NT2/D1 (cell line): ENCODE measurements around the gene CELF5.

Source experiments
- DNase-seq: peaks from one replicate; pipeline ENCODE4 v3.0.0-alpha.2; 2011; ENCODE audit warnings: low read depth, low spot score
- H3K27me3 ChIP-seq: 2 replicates; pipeline ENCODE4 v1.6.0; 2011; ENCODE audit warnings: mild to moderate bottlenecking; ENCODE audit not compliant: insufficient read length, insufficient read depth
- H3K36me3 ChIP-seq: 2 replicates; pipeline ENCODE4 v1.6.1; 2011; ENCODE audit warnings: mild to moderate bottlenecking, low read length, mixed read lengths; ENCODE audit not compliant: insufficient read depth, insufficient read length
- H3K4me1 ChIP-seq: 2 replicates; pipeline ENCODE4 v1.5.1; 2011; ENCODE audit not compliant: insufficient read depth, insufficient read length
- H3K4me3 ChIP-seq: 2 replicates; pipeline ENCODE4 v1.5.1; 2011; ENCODE audit warnings: low read depth; ENCODE audit not compliant: insufficient read length
- H3K9ac ChIP-seq: 2 replicates; pipeline ENCODE4 v1.6.0; 2011; ENCODE audit warnings: low read depth; ENCODE audit not compliant: insufficient read length
- H3K9me3 ChIP-seq: 2 replicates; pipeline ENCODE4 v1.5.1; 2011; ENCODE audit warnings: mild to moderate bottlenecking, low read length; ENCODE audit not compliant: insufficient read depth
- SUZ12 ChIP-seq: IDR thresholded peaks from 2 replicates; pipeline ENCODE4 v1.6.1; 2011; ENCODE audit not compliant: insufficient read length, insufficient read depth; ENCODE audit errors: extremely low read depth
- YY1 ChIP-seq: IDR thresholded peaks from 2 replicates; pipeline ENCODE4 v1.6.1; 2011; ENCODE audit not compliant: insufficient read length, insufficient read depth
- ZNF274 ChIP-seq: IDR thresholded peaks from 2 replicates; pipeline ENCODE4 v1.6.1; 2011; ENCODE audit warnings: mild to moderate bottlenecking, low read depth, low read length

CELF5 gene

GRCh38 chr19:3278294-3278693, 53.8 kb downstream of the CELF5 start:
- no peaks in the 10 kb centered on the region for H3K36me3 ChIP-seq
- no peak overlapping the region for H3K9ac ChIP-seq
- no peak for DNase-seq
- peaks cover 8% of the 10 kb centered on the region for H3K4me1 ChIP-seq
- no peak for TF ChIP-seq YY1
- TF ChIP-seq ZNF274, result no peak
- no peak for TF ChIP-seq SUZ12
- peaks cover 2% of the 10 kb centered on the region; the same call in 1 of the 2 replicates for H3K9me3 ChIP-seq
- peaks cover 9% of the 10 kb centered on the region for H3K27me3 ChIP-seq
- H3K4me3 ChIP-seq, result no peak overlapping the region

- Histone ChIP-seq H3K27me3 (peaks cover 9% of the 10 kb centered on the region), H3K4me3 (no peak overlapping the region), H3K9ac (no peak overlapping the region), H3K9me3 (no peaks in the 10 kb centered on the region), H3K4me1 (peaks cover 8% of the 10 kb centered on the region), H3K36me3 (no peaks in the 10 kb centered on the region)
- TF ChIP-seq YY1 (no peak), ZNF274 (no peak), SUZ12 (no peak)
- no peak for DNase-seq
Observed at GRCh38 chr19:3278749-3279148, 54.3 kb downstream of the CELF5 start.

GRCh38 chr19:3279306-3279705, 54.8 kb downstream of the CELF5 start:
- Histone ChIP-seq H3K27me3 (peaks cover 6% of the 10 kb centered on the region), H3K9ac (no peak overlapping the region), H3K4me1 (peaks cover 8% of the 10 kb centered on the region), H3K9me3 (no peaks in the 10 kb centered on the region), H3K4me3 (no peak overlapping the region), H3K36me3 (no peaks in the 10 kb centered on the region)
- no peak for DNase-seq
- no peak for TF ChIP-seq SUZ12
- no peak for TF ChIP-seq ZNF274
- TF ChIP-seq YY1, result no peak

DNA sequence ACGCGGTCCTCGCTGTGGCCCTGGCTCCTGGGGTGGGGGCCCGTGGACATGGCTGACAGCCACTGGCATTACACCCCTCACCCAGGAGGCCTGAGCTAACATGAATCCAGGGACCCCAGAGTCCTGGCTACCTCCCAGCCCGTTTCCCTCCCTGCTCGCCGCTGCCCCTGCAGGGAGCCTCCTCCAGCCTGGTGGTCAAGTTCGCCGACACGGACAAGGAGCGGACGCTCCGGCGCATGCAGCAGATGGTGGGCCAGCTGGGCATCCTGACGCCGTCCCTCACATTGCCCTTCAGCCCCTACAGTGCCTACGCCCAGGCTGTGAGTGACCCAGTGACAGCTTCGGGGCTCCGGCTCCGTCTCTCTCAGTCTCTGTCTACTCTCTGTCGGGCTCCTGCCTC, 56.6 kb downstream of the CELF5 start:
- H3K9ac ChIP-seq, result no peak overlapping the region
- no peak for DNase-seq
- peaks cover 5% of the 10 kb centered on the region for H3K27me3 ChIP-seq
- H3K4me1 ChIP-seq, result peaks cover 3% of the 10 kb centered on the region
- no peaks in the 10 kb centered on the region for H3K36me3 ChIP-seq
- H3K4me3 ChIP-seq, result no peak overlapping the region
- TF ChIP-seq ZNF274 (no peak), SUZ12 (no peak), YY1 (no peak)
- no peaks in the 10 kb centered on the region for H3K9me3 ChIP-seq

DNA sequence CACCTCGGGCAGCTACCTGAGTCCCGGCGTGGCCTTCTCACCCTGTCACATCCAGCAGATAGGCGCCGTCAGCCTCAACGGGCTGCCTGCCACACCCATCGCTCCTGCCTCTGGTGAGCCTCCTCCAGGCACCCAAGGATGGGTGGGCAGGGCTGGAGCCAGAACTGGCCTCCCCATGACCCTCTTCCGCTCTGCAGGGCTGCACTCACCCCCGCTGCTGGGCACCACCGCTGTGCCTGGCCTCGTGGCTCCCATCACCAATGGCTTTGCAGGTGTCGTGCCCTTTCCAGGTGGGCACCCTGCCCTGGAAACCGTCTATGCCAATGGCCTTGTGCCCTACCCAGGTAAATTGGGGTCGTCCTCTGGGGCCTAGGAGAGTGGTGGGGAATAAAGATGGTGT, 57.7 kb downstream of the CELF5 start:
- TF ChIP-seq YY1 (no peak), ZNF274 (no peak), SUZ12 (no peak)
- peaks cover 5% of the 10 kb centered on the region for H3K27me3 ChIP-seq
- H3K9ac ChIP-seq, result no peak overlapping the region
- peaks cover 6% of the 10 kb centered on the region for H3K4me1 ChIP-seq
- no peaks in the 10 kb centered on the region for H3K36me3 ChIP-seq
- no peak for DNase-seq
- H3K9me3 ChIP-seq, result no peaks in the 10 kb centered on the region
- no peak overlapping the region for H3K4me3 ChIP-seq

DNA sequence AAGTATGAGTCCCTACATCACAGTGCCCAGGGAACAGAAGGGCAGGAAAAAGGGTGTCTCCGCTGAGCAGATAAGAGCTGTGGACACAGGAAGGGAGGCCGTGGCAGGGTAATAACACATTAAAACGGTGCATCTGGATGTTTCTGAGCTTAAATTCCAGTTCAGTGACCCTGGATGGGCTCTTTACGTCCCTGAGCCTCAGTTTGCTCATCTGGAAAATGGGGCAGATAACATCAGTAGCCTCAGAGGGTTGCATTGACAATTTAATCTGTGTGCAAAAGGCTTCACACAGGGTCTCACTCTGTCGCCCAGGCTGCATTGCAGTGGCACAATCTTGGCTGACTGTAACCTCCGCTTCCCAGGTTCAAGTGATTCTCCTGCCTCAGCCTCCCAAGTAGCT, 58.1 kb downstream of the CELF5 start:
- no peak for TF ChIP-seq SUZ12
- TF ChIP-seq ZNF274, result no peak
- TF ChIP-seq YY1, result no peak
- no peaks in the 10 kb centered on the region for H3K36me3 ChIP-seq
- no peak overlapping the region for H3K4me3 ChIP-seq

DNA sequence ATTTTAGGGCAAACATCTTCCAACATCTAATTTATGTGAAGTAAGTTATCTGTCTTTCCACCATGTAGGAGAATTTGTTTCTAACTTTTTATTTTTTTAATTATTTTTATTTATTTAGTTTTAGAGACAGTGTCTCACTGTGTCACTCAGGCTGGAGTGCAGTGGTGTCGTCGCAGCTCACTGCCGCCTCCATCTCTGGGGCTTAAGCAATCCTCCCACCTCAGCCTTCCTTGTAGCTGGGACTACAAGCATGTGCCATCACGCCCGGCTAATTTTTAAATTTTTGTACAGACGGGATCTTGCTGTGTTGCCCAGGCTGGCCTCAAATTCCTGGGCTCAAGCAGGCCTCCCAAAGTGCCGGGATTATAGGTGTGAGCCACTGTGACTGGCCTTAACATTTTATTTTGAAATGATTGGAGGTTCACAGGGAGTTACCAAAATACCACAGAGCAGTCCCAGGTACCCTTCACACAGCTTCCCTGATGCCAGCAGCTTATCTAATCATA, 58.8 kb downstream of the CELF5 start:
- H3K4me1 ChIP-seq, result peaks cover 9% of the 10 kb centered on the region
- no peak overlapping the region for H3K4me3 ChIP-seq
- no peaks in the 10 kb centered on the region for H3K9me3 ChIP-seq
- TF ChIP-seq SUZ12 (no peak), YY1 (no peak), ZNF274 (no peak)
- H3K36me3 ChIP-seq, result no peaks in the 10 kb centered on the region
- H3K9ac ChIP-seq, result no peak overlapping the region
- no peak for DNase-seq
- H3K27me3 ChIP-seq, result peaks cover 5% of the 10 kb centered on the region

More for the DNA sequence above, 58.1 kb downstream of the CELF5 start:
- no peak overlapping the region for H3K9ac ChIP-seq
- no peak for DNase-seq
- peaks cover 6% of the 10 kb centered on the region for H3K4me1 ChIP-seq
- peaks cover 5% of the 10 kb centered on the region for H3K27me3 ChIP-seq
- no peaks in the 10 kb centered on the region for H3K9me3 ChIP-seq
